Neural cell (in vitro differentiated cells): ENCODE measurements around the gene CERKL. TPM values are rescaled to one million over a fixed set of nuclear protein-coding genes. Genes with fewer than 3 reads are reported as not detected.

Source experiments
- H2AFZ ChIP-seq: fragments of 200-600, 300-800 bp; sonication (generic), shearing (Covaris generic); 2 replicates; pipeline ENCODE4 v1.6.0; 2014; ENCODE audit warnings: low read depth, mild to moderate bottlenecking, antibody characterized with exemption, low read length, moderate library complexity
- H3F3A ChIP-seq: fragments of 200-600 bp; shearing (Covaris generic); 2 replicates; pipeline ENCODE4 v1.6.1; 2016; ENCODE audit warnings: mild to moderate bottlenecking, moderate library complexity, mixed read lengths, antibody characterized with exemption, low read length; ENCODE audit not compliant: insufficient read depth, poor library complexity, severe bottlenecking
- H3K27ac ChIP-seq: fragments of 200-600, 300-800 bp; sonication (generic), shearing (Covaris generic); 2 replicates; pipeline ENCODE4 v1.5.1; 2014; ENCODE audit warnings: mild to moderate bottlenecking, low read length, moderate library complexity
- H3K27me3 ChIP-seq: fragments of 300-800, 200-600 bp; sonication (generic), shearing (Covaris generic); 2 replicates; pipeline ENCODE4 v1.6.0; 2014; ENCODE audit warnings: mild to moderate bottlenecking, low read depth, low read length, moderate library complexity; ENCODE audit not compliant: insufficient read depth
- H3K36me3 ChIP-seq: fragments of 300-800, 200-600 bp; sonication (generic), shearing (Covaris generic); 2 replicates; pipeline ENCODE4 v1.5.1; 2014; ENCODE audit warnings: mild to moderate bottlenecking, antibody characterized with exemption, low read length, moderate library complexity; ENCODE audit not compliant: insufficient read depth
- H3K4me2 ChIP-seq: fragments of 300-800, 200-600 bp; sonication (generic), shearing (Covaris generic); 2 replicates; pipeline ENCODE4 v1.6.0; 2014; ENCODE audit warnings: mild to moderate bottlenecking, low read length
- H3K4me3 ChIP-seq: fragments of 300-800, 200-600 bp; sonication (generic), shearing (Covaris generic); 2 replicates; pipeline ENCODE4 v1.5.1; 2014; ENCODE audit warnings: mild to moderate bottlenecking, low read length, moderate library complexity
- H3K79me2 ChIP-seq: fragments of 200-600 bp; shearing (Covaris generic); replicated peaks from 2 replicates; pipeline ENCODE4 v1.6.0; 2014; ENCODE audit warnings: mild to moderate bottlenecking, low read length, moderate library complexity; ENCODE audit not compliant: insufficient read depth
- H3K9ac ChIP-seq: fragments of 300-800, 200-600 bp; sonication (generic), shearing (Covaris generic); 2 replicates; pipeline ENCODE4 v1.6.1; 2016; ENCODE audit warnings: mild to moderate bottlenecking, low read length, mixed read lengths
- H3K9me2 ChIP-seq: fragments of 200-600 bp; shearing (Covaris generic); 2 replicates; pipeline ENCODE4 v1.6.1; 2016; ENCODE audit warnings: mild to moderate bottlenecking, low read length, mixed read lengths; ENCODE audit not compliant: insufficient read depth
- H3K9me3 ChIP-seq: fragments of 200-600, 300-800 bp; sonication (generic), shearing (Covaris generic); 2 replicates; pipeline ENCODE4 v1.6.1; 2016; ENCODE audit warnings: mild to moderate bottlenecking, mixed run types, low read length, moderate library complexity, mixed read lengths
- H4K20me1 ChIP-seq: fragments of 200-600 bp; shearing (Covaris generic); 2 replicates; pipeline ENCODE4 v1.6.1; 2016; ENCODE audit warnings: mild to moderate bottlenecking, mixed run types; ENCODE audit not compliant: insufficient read depth
- CTCF ChIP-seq: fragments of 450-650 bp; IDR thresholded peaks from 2 replicates; pipeline ENCODE4 v1.5.1; 2014; ENCODE audit warnings: antibody characterized with exemption, mild to moderate bottlenecking, moderate library complexity; ENCODE audit not compliant: poor library complexity, severe bottlenecking
- EP300 ChIP-seq: fragments of 450-650 bp; conservative IDR thresholded peaks from 2 replicates; pipeline ENCODE4 v1.6.1; 2014; ENCODE audit warnings: antibody characterized with exemption, mild to moderate bottlenecking, moderate library complexity; ENCODE audit not compliant: poor library complexity, severe bottlenecking
- EZH2 ChIP-seq: fragments of 200-600, 300-800 bp; shearing (Covaris generic), sonication (generic); IDR thresholded peaks from 2 replicates; pipeline ENCODE4 v1.6.1; 2014; ENCODE audit warnings: antibody characterized with exemption, low read length, borderline replicate concordance, mild to moderate bottlenecking; ENCODE audit not compliant: insufficient read depth, poor library complexity, severe bottlenecking
- MXI1 ChIP-seq: fragments of 450-650 bp; conservative IDR thresholded peaks from 2 replicates; pipeline ENCODE4 v1.6.1; 2014; ENCODE audit warnings: antibody characterized with exemption, mild to moderate bottlenecking; ENCODE audit not compliant: poor library complexity, severe bottlenecking
- POLR2AphosphoS5 ChIP-seq: IDR thresholded peaks from 2 replicates; pipeline ENCODE4 v1.6.1; 2012
- RAD21 ChIP-seq: fragments of 450-650 bp; conservative IDR thresholded peaks from 2 replicates; pipeline ENCODE4 v1.6.1; 2014; ENCODE audit warnings: antibody characterized with exemption, mild to moderate bottlenecking, moderate library complexity
- REST ChIP-seq: IDR thresholded peaks from 2 replicates; pipeline ENCODE4 v1.6.1; 2012; ENCODE audit warnings: borderline replicate concordance
- SMC3 ChIP-seq: fragments of 450-650 bp; conservative IDR thresholded peaks from 2 replicates; pipeline ENCODE4 v1.6.1; 2014; ENCODE audit warnings: antibody characterized with exemption, mild to moderate bottlenecking, moderate library complexity; ENCODE audit not compliant: poor library complexity
- TAF1 ChIP-seq: IDR thresholded peaks from 2 replicates; pipeline ENCODE4 v1.6.1; 2012; ENCODE audit warnings: low read depth
- polyA plus RNA-seq: library from polyadenylated mRNA; depleted of rRNA; stranded (reverse); fragments of >200 nt; gene quantifications from 2 replicates; pipeline ENCODE4 v1.2.3, GENCODE V29; 2014

CERKL gene
- polyA plus RNA-seq, 1 donor from 2014 or later, result not detected

GRCh38 chr2:181628590-181629585 is 28.0 kb downstream of the CERKL start:
- H3F3A ChIP-seq, result no peaks in the 10 kb centered on the region
- H3K9ac ChIP-seq, result no peak overlapping the region
- no peak overlapping the region for H3K4me2 ChIP-seq
- no peaks in the 10 kb centered on the region for H3K9me2 ChIP-seq
- TF ChIP-seq RAD21 (no peak), EZH2 (no peak), MXI1 (no peak), TAF1 (no peak), EP300 (no peak), REST (no peak), SMC3 (no peak), POLR2AphosphoS5 (no peak), CTCF (no peak)
- no peak overlapping the region for H2AFZ ChIP-seq
- H3K79me2 ChIP-seq, result no peaks in the 10 kb centered on the region
- H3K9me3 ChIP-seq, result no peaks in the 10 kb centered on the region
- H3K27me3 ChIP-seq, result no peaks in the 10 kb centered on the region
- no peak overlapping the region for H3K27ac ChIP-seq
- no peaks in the 10 kb centered on the region for H3K36me3 ChIP-seq
- no peak overlapping the region for H3K4me3 ChIP-seq
- no peaks in the 10 kb centered on the region for H4K20me1 ChIP-seq

- no peak overlapping the region for H3K4me3 ChIP-seq
- H3K27ac ChIP-seq, result no peak overlapping the region
- no peak for TF ChIP-seq MXI1
These were observed 29.4 kb downstream of the CERKL start for GRCh38 chr2:181627545-181627944.

More at GRCh38 chr2:181627545-181627944, 29.4 kb downstream of the CERKL start:
- Histone ChIP-seq H3K9me2 (no peaks in the 10 kb centered on the region), H2AFZ (no peak overlapping the region), H4K20me1 (no peaks in the 10 kb centered on the region), H3F3A (no peaks in the 10 kb centered on the region), H3K36me3 (no peaks in the 10 kb centered on the region), H3K4me2 (no peak overlapping the region), H3K79me2 (no peaks in the 10 kb centered on the region), H3K27me3 (no peaks in the 10 kb centered on the region), H3K9me3 (no peaks in the 10 kb centered on the region), H3K9ac (no peak overlapping the region)
